Measurements from ENCODE around the gene MAN1C1.

The MAN1C1 gene

GRCh38 chr1:25572708-25573590 is 43.6 kb upstream of the MAN1C1 start:
- H3K27me3 ChIP-seq (ENCODE audit: control insufficient read depth, insufficient read depth, low read length) = no peaks in the 10 kb centered on the region
- H3K4me1 ChIP-seq (ENCODE audit: control insufficient read depth, insufficient read depth, low read length) = peaks cover 2% of the 10 kb centered on the region
- WGBS (ENCODE audit: insufficient coverage, insufficient read length) = no CpG with 5 or more reads among the region's 18 CpGs
- H3K4me3 ChIP-seq (ENCODE audit: low read length) = no peak overlapping the region
- H3K36me3 ChIP-seq (ENCODE audit: control insufficient read depth, insufficient read depth, low read length) = no peaks in the 10 kb centered on the region
- no peak for DNase-seq (ENCODE audit: low read depth, low spot score)
- no peaks in the 10 kb centered on the region for H3K9me3 ChIP-seq (ENCODE audit: control insufficient read depth, insufficient read depth, low read length)
- no peak overlapping the region for H3K27ac ChIP-seq (ENCODE audit: low read length)

- Histone ChIP-seq H3K36me3 (ENCODE audit: control insufficient read depth, insufficient read depth, low read length) (no peaks in the 10 kb centered on the region), H3K27me3 (ENCODE audit: control insufficient read depth, insufficient read depth, low read length) (no peaks in the 10 kb centered on the region), H3K27ac (ENCODE audit: low read length) (no peak overlapping the region), H3K4me1 (ENCODE audit: control insufficient read depth, insufficient read depth, low read length) (peaks cover 2% of the 10 kb centered on the region), H3K4me3 (ENCODE audit: low read length) (no peak overlapping the region), H3K9me3 (ENCODE audit: control insufficient read depth, insufficient read depth, low read length) (no peaks in the 10 kb centered on the region)
- no peak for DNase-seq (ENCODE audit: low read depth, low spot score)
- no CpG with 5 or more reads among the region's 9 CpGs for WGBS (ENCODE audit: insufficient coverage, insufficient read length)
These were observed 43.0 kb upstream of the MAN1C1 start for GRCh38 chr1:25573591-25573930.

- no peak for DNase-seq (ENCODE audit: low read depth, low spot score)
- no CpG with 5 or more reads among the region's 8 CpGs for WGBS (ENCODE audit: insufficient coverage, insufficient read length)
- H3K27ac ChIP-seq (ENCODE audit: low read length) = no peak overlapping the region
- H3K4me1 ChIP-seq (ENCODE audit: control insufficient read depth, insufficient read depth, low read length) = peaks cover 2% of the 10 kb centered on the region
- no peaks in the 10 kb centered on the region for H3K27me3 ChIP-seq (ENCODE audit: control insufficient read depth, insufficient read depth, low read length)
- H3K4me3 ChIP-seq (ENCODE audit: low read length) = no peak overlapping the region
- no peaks in the 10 kb centered on the region for H3K36me3 ChIP-seq (ENCODE audit: control insufficient read depth, insufficient read depth, low read length)
- H3K9me3 ChIP-seq (ENCODE audit: control insufficient read depth, insufficient read depth, low read length) = no peaks in the 10 kb centered on the region
These were observed 42.6 kb upstream of the MAN1C1 start for GRCh38 chr1:25573961-25574360.

- no peak for DNase-seq (ENCODE audit: low read depth, low spot score)
- Histone ChIP-seq H3K27me3 (ENCODE audit: control insufficient read depth, insufficient read depth, low read length) (no peaks in the 10 kb centered on the region), H3K27ac (ENCODE audit: low read length) (no peak overlapping the region), H3K4me3 (ENCODE audit: low read length) (no peak overlapping the region), H3K36me3 (ENCODE audit: control insufficient read depth, insufficient read depth, low read length) (no peaks in the 10 kb centered on the region), H3K9me3 (ENCODE audit: control insufficient read depth, insufficient read depth, low read length) (no peaks in the 10 kb centered on the region), H3K4me1 (ENCODE audit: control insufficient read depth, insufficient read depth, low read length) (peaks cover 2% of the 10 kb centered on the region)
- WGBS (ENCODE audit: insufficient coverage, insufficient read length) = no CpG with 5 or more reads among the region's 2 CpGs
These were observed 41.4 kb upstream of the MAN1C1 start for GRCh38 chr1:25575191-25575590.

- Histone ChIP-seq H3K4me3 (ENCODE audit: low read length) (no peak overlapping the region), H3K27me3 (ENCODE audit: control insufficient read depth, insufficient read depth, low read length) (no peaks in the 10 kb centered on the region), H3K9me3 (ENCODE audit: control insufficient read depth, insufficient read depth, low read length) (no peaks in the 10 kb centered on the region), H3K27ac (ENCODE audit: low read length) (no peak overlapping the region), H3K4me1 (ENCODE audit: control insufficient read depth, insufficient read depth, low read length) (peaks cover 3% of the 10 kb centered on the region), H3K36me3 (ENCODE audit: control insufficient read depth, insufficient read depth, low read length) (no peaks in the 10 kb centered on the region)
- no CpG with 5 or more reads among the region's 18 CpGs for WGBS (ENCODE audit: insufficient coverage, insufficient read length)
- DNase-seq (ENCODE audit: low read depth, low spot score) = no peak
These were observed 40.0 kb upstream of the MAN1C1 start for GRCh38 chr1:25576459-25577133.

GRCh38 chr1:25577134-25577920 is 39.3 kb upstream of the MAN1C1 start:
- no peaks in the 10 kb centered on the region for H3K27me3 ChIP-seq (ENCODE audit: control insufficient read depth, insufficient read depth, low read length)
- no CpG with 5 or more reads among the region's 21 CpGs for WGBS (ENCODE audit: insufficient coverage, insufficient read length)
- DNase-seq (ENCODE audit: low read depth, low spot score) = no peak
- H3K4me3 ChIP-seq (ENCODE audit: low read length) = no peak overlapping the region
- no peaks in the 10 kb centered on the region for H3K36me3 ChIP-seq (ENCODE audit: control insufficient read depth, insufficient read depth, low read length)
- no peak overlapping the region for H3K27ac ChIP-seq (ENCODE audit: low read length)
- no peaks in the 10 kb centered on the region for H3K9me3 ChIP-seq (ENCODE audit: control insufficient read depth, insufficient read depth, low read length)
- H3K4me1 ChIP-seq (ENCODE audit: control insufficient read depth, insufficient read depth, low read length) = peaks cover 4% of the 10 kb centered on the region

- no peak for DNase-seq (ENCODE audit: low read depth, low spot score)
- WGBS (ENCODE audit: insufficient coverage, insufficient read length) = no CpG with 5 or more reads among the region's 19 CpGs
- Histone ChIP-seq H3K4me3 (ENCODE audit: low read length) (no peak overlapping the region), H3K4me1 (ENCODE audit: control insufficient read depth, insufficient read depth, low read length) (peaks cover 4% of the 10 kb centered on the region), H3K27ac (ENCODE audit: low read length) (no peak overlapping the region), H3K27me3 (ENCODE audit: control insufficient read depth, insufficient read depth, low read length) (no peaks in the 10 kb centered on the region), H3K36me3 (ENCODE audit: control insufficient read depth, insufficient read depth, low read length) (no peaks in the 10 kb centered on the region), H3K9me3 (ENCODE audit: control insufficient read depth, insufficient read depth, low read length) (no peaks in the 10 kb centered on the region)
These were observed 37.0 kb upstream of the MAN1C1 start for GRCh38 chr1:25579292-25580252.

GRCh38 chr1:25580927-25581326 is 35.7 kb upstream of the MAN1C1 start:
- Histone ChIP-seq H3K27me3 (ENCODE audit: control insufficient read depth, insufficient read depth, low read length) (no peaks in the 10 kb centered on the region), H3K27ac (ENCODE audit: low read length) (no peak overlapping the region), H3K4me1 (ENCODE audit: control insufficient read depth, insufficient read depth, low read length) (peaks cover 4% of the 10 kb centered on the region), H3K9me3 (ENCODE audit: control insufficient read depth, insufficient read depth, low read length) (no peaks in the 10 kb centered on the region), H3K36me3 (ENCODE audit: control insufficient read depth, insufficient read depth, low read length) (no peaks in the 10 kb centered on the region), H3K4me3 (ENCODE audit: low read length) (no peak overlapping the region)
- no CpG with 5 or more reads among the region's 6 CpGs for WGBS (ENCODE audit: insufficient coverage, insufficient read length)
- DNase-seq (ENCODE audit: low read depth, low spot score) = no peak

- DNase-seq (ENCODE audit: low read depth, low spot score) = no peak
- H3K4me1 ChIP-seq (ENCODE audit: control insufficient read depth, insufficient read depth, low read length) = peaks cover 7% of the 10 kb centered on the region
- no peaks in the 10 kb centered on the region for H3K36me3 ChIP-seq (ENCODE audit: control insufficient read depth, insufficient read depth, low read length)
- no peaks in the 10 kb centered on the region for H3K27me3 ChIP-seq (ENCODE audit: control insufficient read depth, insufficient read depth, low read length)
- no CpG with 5 or more reads among the region's 5 CpGs for WGBS (ENCODE audit: insufficient coverage, insufficient read length)
- H3K9me3 ChIP-seq (ENCODE audit: control insufficient read depth, insufficient read depth, low read length) = no peaks in the 10 kb centered on the region
- no peak overlapping the region for H3K27ac ChIP-seq (ENCODE audit: low read length)
- H3K4me3 ChIP-seq (ENCODE audit: low read length) = no peak overlapping the region
These were observed 34.8 kb upstream of the MAN1C1 start for GRCh38 chr1:25581764-25582163.
